PFSK-1 (cell line): ENCODE results near the gene RALY.

Experiments
- POLR2AphosphoS5 ChIP-seq: IDR thresholded peaks from 2 replicates; pipeline ENCODE4 v1.6.1; 2012; ENCODE audit warnings: low read depth, mild to moderate bottlenecking, control low read depth, low read length, moderate library complexity
- REST ChIP-seq, 2 experiments: IDR thresholded peaks; 2 replicates each; pipeline versions ENCODE4 v1.6.1 to v1.8.0; 2011 to 2012; ENCODE audit warnings: low read depth in 2 of 2, low read length in 2 of 2, control low read depth in 1 of 2, inconsistent platforms in 1 of 2, mild to moderate bottlenecking in 1 of 2, moderate library complexity in 1 of 2; ENCODE audit not compliant: insufficient read depth in 1 of 2

- TF ChIP-seq POLR2AphosphoS5 (no peak), REST (IDR thresholded peaks at IDR 0.05; ENCODE audit: insufficient read depth in 1 of 2, low read depth in 2 of 2, low read length in 2 of 2) (no peak)
Measured at GRCh38 chr20:34017610-34018009, 23.9 kb downstream of the RALY start.
